Measurements from ENCODE around the gene SYNPO.

The SYNPO gene

DNA sequence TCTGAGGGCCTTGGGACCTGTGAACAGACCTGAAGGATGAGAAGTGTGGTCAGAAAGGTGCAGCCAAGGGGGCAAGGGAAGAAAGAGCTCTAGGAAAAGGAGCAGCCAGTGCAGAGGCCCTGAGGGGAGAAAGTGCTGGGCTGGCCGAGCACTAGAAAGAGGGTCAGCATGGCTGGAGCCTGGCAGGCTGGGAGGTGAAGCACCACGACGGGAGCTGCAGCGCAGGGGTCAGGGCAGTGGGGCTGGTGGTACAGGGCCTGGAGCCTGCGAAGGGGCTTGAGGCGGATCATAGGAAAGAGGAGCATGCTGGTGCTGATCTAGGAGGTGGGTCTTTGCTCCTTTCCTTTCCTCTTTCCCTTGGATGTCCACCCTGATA is 9.1 kb upstream of the SYNPO start:
- Histone ChIP-seq H3K9me3 (ENCODE audit: severe bottlenecking) (no peaks in the 10 kb centered on the region), H3K4me3 (ENCODE audit: severe bottlenecking) (no peak overlapping the region), H3K4me1 (ENCODE audit: insufficient read depth, poor library complexity, severe bottlenecking) (peaks cover 16% of the 10 kb centered on the region), H3K27ac (ENCODE audit: poor library complexity, severe bottlenecking) (no peak overlapping the region), H3K36me3 (ENCODE audit: low read depth) (no peaks in the 10 kb centered on the region), H3K27me3 (ENCODE audit: insufficient read depth, poor library complexity, severe bottlenecking) (no peaks in the 10 kb centered on the region)
- TF ChIP-seq, protein P1, sequence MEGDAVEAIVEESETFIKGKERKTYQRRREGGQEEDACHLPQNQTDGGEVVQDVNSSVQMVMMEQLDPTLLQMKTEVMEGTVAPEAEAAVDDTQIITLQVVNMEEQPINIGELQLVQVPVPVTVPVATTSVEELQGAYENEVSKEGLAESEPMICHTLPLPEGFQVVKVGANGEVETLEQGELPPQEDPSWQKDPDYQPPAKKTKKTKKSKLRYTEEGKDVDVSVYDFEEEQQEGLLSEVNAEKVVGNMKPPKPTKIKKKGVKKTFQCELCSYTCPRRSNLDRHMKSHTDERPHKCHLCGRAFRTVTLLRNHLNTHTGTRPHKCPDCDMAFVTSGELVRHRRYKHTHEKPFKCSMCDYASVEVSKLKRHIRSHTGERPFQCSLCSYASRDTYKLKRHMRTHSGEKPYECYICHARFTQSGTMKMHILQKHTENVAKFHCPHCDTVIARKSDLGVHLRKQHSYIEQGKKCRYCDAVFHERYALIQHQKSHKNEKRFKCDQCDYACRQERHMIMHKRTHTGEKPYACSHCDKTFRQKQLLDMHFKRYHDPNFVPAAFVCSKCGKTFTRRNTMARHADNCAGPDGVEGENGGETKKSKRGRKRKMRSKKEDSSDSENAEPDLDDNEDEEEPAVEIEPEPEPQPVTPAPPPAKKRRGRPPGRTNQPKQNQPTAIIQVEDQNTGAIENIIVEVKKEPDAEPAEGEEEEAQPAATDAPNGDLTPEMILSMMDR (IDR thresholded peaks at IDR 0.05; ENCODE audit: poor library complexity, severe bottlenecking), result no peak
- DNase-seq (ENCODE audit: low spot score) (no peak), ATAC-seq (ENCODE audit: low read depth) (no peak)

DNA sequence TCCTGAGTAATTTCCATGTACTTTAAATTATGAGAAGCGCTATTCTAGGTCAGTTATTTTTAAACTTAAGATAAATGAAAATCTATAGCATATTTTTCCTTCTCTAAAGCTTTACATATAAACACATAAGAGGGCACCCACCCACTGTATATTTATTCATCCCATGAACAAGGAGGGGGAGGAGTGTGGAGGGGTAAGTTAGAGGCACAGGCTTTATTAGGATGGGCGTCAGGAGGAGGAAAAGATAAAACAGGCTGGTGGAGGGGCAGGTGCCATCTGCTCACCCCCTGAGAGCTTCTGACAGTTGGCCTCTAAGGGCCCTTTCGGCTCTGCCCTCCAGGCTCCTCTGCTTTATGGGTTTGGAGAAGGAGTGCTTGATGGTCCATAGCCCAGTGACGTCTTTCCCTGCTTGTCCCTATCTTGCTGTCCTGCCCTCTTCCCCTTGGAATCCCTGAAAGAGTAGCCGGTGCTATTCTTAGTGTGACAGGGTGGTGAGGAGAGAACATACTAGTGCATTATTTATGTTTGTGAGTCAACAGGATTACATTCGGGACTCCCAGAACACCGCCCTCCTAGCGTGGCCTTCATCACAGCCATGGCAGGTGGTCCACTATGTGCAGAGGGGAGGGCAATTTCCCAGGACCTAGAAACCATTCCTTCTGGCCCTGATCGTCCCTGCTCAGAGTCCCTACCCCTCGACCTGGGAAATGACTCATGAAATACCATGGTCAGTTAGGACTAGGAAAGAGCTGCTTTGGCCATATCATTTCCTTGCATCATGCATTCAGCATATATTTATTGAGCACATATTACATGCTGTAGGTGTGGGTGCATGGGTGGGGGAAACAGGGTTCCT is 7.9 kb upstream of the SYNPO start:
- ATAC-seq (ENCODE audit: low read depth), result no peak
- Histone ChIP-seq H3K4me1 (ENCODE audit: insufficient read depth, poor library complexity, severe bottlenecking) (peaks cover 28% of the 10 kb centered on the region), H3K27me3 (ENCODE audit: insufficient read depth, poor library complexity, severe bottlenecking) (no peaks in the 10 kb centered on the region), H3K36me3 (ENCODE audit: low read depth) (no peaks in the 10 kb centered on the region), H3K4me3 (ENCODE audit: severe bottlenecking) (no peak overlapping the region), H3K9me3 (ENCODE audit: severe bottlenecking) (no peaks in the 10 kb centered on the region), H3K27ac (ENCODE audit: poor library complexity, severe bottlenecking) (no peak overlapping the region)
- no peak for DNase-seq (ENCODE audit: low spot score)
- TF ChIP-seq, protein P1 (IDR thresholded peaks at IDR 0.05; ENCODE audit: poor library complexity, severe bottlenecking), result no peak

DNA sequence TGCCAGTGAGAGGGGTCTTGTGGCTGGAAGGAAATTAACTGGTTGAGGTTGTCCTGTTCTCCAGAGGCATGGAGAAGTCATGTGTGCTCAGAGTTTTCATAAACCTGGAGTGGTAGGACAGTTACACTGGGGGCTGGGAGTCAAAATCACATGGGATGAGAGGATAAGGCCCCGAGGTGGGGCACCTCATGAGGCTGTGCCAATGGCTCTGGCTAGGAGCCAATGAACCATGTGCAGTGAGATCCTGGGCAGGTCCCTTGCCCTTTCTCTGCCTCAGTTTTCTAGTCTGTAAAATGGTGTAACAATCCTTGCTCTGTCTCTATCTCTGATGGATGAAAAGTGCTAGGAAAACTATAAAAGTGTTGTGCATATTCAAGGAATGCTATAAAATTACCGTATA is 7.0 kb upstream of the SYNPO start:
- peaks cover 31% of the 10 kb centered on the region for H3K4me1 ChIP-seq (ENCODE audit: insufficient read depth, poor library complexity, severe bottlenecking)
- no peak overlapping the region for H3K27ac ChIP-seq (ENCODE audit: poor library complexity, severe bottlenecking)
- H3K36me3 ChIP-seq (ENCODE audit: low read depth), result no peaks in the 10 kb centered on the region
- no peaks in the 10 kb centered on the region for H3K9me3 ChIP-seq (ENCODE audit: severe bottlenecking)
- ATAC-seq (ENCODE audit: low read depth) (no peak), DNase-seq (ENCODE audit: low spot score) (no peak)
- H3K4me3 ChIP-seq (ENCODE audit: severe bottlenecking), result no peak overlapping the region
- H3K27me3 ChIP-seq (ENCODE audit: insufficient read depth, poor library complexity, severe bottlenecking), result no peaks in the 10 kb centered on the region
- TF ChIP-seq, protein P1 (IDR thresholded peaks at IDR 0.05; ENCODE audit: poor library complexity, severe bottlenecking), result no peak

DNA sequence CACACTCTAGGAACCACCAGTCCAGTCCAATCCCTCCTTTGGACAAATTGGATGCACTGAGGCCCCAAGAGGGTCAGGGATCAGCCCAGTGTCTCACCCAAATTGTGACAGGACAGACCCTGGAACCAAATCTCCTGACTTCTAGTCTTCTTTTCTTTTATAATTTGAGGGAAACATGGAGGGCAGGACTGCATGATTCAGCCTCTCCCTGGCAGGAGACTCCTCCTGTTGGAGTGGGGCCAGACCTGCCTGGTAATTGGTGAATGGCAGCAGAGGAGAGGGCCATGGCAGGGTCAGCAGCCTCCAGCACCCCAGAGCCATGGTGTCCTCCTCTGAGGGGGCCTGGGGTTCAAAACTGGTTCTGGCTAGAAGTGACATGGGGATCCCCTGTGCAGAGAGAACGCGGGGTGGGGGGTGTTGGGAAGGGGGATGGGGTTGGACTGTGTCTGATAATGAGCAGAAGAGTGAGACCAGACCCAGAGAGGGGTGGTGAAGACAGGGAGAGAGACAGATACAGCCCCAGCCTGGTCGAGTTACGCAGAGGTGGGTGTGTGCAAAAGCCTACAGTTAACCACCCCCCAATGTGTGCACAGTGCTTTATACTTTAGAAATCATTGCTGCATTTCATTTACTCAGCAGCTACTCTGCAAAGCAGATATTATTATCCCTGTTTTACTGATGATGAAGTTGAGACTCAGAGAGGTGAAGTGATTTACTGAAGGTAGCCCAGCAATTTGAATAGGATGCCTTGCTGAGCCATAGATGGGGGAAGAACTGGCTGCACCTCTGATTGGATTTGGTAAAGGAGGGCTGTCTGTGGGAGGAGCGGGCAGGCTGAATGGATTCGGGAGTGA is 3.8 kb upstream of the SYNPO start:
- TF ChIP-seq, protein P1 (IDR thresholded peaks at IDR 0.05; ENCODE audit: poor library complexity, severe bottlenecking), result no peak
- no peak overlapping the region for H3K4me3 ChIP-seq (ENCODE audit: severe bottlenecking)
- peak overlapping the region; percentile 93 for H3K27ac ChIP-seq (ENCODE audit: poor library complexity, severe bottlenecking)
- H3K27me3 ChIP-seq (ENCODE audit: insufficient read depth, poor library complexity, severe bottlenecking), result no peaks in the 10 kb centered on the region
- no peaks in the 10 kb centered on the region for H3K9me3 ChIP-seq (ENCODE audit: severe bottlenecking)
- peak; percentile 63 for ATAC-seq (ENCODE audit: low read depth)
- H3K4me1 ChIP-seq (ENCODE audit: insufficient read depth, poor library complexity, severe bottlenecking), result peaks cover 50% of the 10 kb centered on the region
- no peak for DNase-seq (ENCODE audit: low spot score)
- no peaks in the 10 kb centered on the region for H3K36me3 ChIP-seq (ENCODE audit: low read depth)

Measured in RWPE2 (cell line).